GM18505 (cell line): ENCODE data around the gene KAT8.
"Not testable (repeated sequence)": the region's sequence is repeated elsewhere in the genome, so short reads cannot be mapped to it uniquely, and the experiment has no call there.

Source experiments
- ATAC-seq: cut with Tn5 transposase; IDR thresholded peaks from one replicate; pipeline ENCODE4 v1.9.1; 2021; ENCODE audit not compliant: unreplicated experiment
- POLR2A ChIP-seq: IDR thresholded peaks from 4 replicates; pipeline ENCODE4 v1.6.1; 2011; ENCODE audit warnings: borderline replicate concordance; ENCODE audit not compliant: insufficient read depth, insufficient read length; ENCODE audit errors: extremely low read depth

The KAT8 gene

DNA sequence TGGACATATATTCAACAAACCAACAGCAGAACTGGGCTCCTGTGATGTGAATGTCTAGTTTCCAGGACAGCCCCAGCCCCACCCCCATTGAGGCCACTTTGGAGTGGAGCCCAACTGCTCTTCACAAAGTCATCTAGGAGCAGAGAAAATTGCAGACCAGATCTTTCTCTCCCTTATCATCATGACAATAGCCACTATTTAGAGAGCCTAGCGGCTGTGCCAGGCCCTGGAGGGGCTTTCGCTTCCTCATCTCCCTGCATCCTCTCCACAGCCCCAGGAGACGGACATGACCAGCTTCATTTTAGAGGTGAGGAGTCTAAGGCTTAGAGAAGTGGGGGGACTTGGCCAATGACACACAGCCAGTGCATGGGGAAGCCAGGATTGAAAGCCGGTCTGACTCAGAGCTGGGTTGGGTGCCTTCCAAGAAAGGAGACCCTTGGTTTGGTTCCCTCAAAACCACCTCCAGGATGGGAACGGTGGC, 16.7 kb downstream of the KAT8 start:
- no peak for ATAC-seq
- TF ChIP-seq POLR2A: no peak

DNA sequence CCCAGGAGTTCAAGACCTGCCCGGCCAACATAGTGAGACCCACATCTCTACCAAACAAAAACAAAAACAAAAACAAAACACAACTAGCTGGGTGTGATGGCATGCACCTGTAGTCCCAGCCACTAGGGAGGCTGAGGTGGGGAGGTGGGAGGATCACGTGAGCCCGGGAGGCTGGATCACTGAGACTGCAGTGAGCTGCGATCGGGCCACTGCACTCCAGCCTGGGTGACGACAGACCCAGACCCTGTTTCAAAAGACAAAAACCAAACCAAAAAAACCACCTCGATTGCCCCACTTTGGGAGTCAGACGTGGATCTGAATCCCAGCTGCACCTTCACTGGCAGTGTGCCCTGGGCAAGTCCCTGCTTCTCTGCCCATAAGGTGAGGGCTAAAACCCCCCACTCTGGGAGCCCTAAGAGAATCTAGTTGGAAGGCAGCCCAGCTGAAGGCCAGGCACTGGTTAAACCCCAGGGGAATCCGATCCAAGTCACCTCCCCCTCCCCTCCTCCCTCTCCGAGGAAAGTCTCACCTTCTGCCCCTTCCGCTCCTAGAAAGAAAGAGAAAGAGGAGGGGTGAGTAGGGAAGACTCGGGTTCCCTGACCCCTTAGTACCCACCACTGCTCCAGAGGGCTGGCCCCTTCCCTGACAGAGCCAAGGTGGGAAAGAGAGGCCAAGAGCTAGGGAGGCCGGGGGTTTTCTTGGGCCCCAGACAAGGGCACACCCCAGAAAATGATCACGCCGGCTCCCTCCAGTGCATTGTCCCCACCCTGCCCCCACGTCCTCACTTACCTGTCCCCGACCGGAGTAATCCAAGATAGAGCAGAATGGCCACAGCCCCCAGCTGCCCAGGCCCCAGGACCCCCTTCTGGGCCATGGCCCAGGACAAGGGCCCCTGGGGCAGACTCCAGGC, 17.4 kb downstream of the KAT8 start:
- TF ChIP-seq POLR2A: no peak
- no peak for ATAC-seq

GRCh38 chr16:31135535-31136286, 18.2 kb downstream of the KAT8 start, which contains the start of gene PRSS8:
PRSS8 (minus strand) TSS chr16:31135727; CDS start chr16:31135498, 229 bp downstream.
- TF ChIP-seq POLR2A: no peak
- no peak for ATAC-seq

- no peak for TF ChIP-seq POLR2A
- ATAC-seq: no peak
Measured at GRCh38 chr16:31136287-31136662, 18.8 kb downstream of the KAT8 start.

DNA sequence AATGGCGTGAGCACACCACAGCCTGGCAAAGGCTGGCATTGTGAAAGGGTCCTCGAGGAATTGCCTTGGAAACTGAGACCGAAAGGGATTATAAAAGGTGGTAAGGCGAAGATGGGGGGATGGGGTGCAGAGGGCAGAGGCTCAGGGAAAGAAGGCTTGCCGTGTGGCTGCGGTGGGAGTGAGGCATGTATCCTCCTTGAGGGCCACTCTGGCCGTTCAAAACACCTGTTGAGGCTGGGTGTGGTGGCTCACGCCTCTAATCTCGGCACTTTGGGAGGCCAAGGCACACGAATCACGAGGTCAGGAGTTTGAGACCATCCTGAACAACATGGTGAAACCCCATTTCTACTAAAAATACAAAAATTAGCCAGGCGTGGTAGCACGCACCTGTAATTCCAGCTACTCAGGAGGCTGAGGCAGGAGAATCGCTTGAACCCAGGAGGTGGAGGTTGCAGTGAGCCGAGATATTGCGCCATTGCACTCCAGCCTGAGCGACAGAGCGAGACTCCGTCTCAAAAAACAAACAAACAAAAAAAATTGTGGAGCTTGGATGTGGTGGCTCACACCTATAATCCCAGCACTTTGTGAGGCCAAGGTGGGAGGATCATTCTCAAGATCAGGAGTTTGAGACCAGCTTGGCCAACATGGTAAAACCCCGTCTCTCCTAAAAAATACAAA, 19.5 kb downstream of the KAT8 start:
- ATAC-seq: not testable (repeated sequence)

- TF ChIP-seq POLR2A: no peak
- ATAC-seq: no peak
Measured at GRCh38 chr16:31138621-31139578, 21.4 kb downstream of the KAT8 start.

DNA sequence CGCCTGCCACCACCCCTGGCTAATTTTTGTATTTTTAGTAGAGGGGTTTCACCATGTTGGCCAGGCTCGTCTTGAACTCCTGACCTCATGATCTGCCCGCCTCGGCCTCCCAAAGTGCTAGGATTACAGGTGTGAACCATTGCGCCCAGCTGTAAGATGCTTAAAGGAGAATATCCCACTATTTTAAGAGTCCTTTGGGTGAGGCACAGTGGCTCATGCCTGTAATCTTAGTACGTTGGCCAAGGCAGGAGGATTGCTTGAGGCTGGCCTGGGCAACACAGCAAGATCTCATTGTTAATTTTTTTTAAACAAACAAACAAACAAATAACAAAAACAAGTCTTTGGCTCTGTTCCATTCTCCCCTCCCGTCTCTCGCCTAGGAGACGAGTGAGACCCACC, 23.6 kb downstream of the KAT8 start:
- not testable (repeated sequence) for ATAC-seq

GRCh38 chr16:31141489-31142108, 24.1 kb downstream of the KAT8 start:
- no peak for TF ChIP-seq POLR2A
- no peak for ATAC-seq

GRCh38 chr16:31142109-31143010, 24.9 kb downstream of the KAT8 start:
- peak; percentile 29 for TF ChIP-seq POLR2A
- ATAC-seq: peak; percentile 86

DNA sequence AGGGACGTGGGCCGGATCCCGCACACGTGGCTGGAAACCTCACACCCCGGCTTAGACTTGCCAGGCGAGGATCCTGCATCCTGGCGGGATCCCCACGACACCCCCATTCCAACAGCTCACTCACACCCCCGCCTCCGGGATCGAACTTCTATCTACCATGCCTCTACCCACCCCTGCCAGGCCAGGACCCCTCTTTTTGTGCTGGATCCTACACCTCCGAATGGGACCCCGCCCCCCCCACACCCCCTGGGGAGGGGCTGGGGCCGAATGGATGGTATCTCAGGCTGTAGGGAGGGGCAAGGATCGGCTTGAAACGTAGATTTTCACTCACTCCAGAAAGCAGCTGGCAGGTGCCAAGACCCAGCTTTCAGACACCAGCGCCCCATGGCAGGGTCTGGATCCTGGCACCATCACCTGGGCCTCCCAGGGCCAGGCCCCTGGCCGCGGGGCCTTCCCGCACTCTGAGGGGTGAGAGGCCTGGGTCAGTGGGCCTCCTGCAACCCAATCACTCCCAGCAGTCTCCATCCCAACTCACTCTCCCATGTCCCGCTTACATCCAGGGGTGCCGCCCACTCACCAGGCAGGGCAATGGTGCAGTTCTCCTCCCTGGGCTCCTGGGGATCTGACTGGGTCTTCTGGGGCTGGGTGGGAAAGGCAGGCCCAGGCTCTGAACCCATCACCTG, 25.7 kb downstream of the KAT8 start:
- no peak for TF ChIP-seq POLR2A
- ATAC-seq: no peak

GRCh38 chr16:31143694-31144148, 26.3 kb downstream of the KAT8 start:
- no peak for ATAC-seq
- no peak for TF ChIP-seq POLR2A

- not testable (repeated sequence) for ATAC-seq
Measured at GRCh38 chr16:31144418-31144817, 27.0 kb downstream of the KAT8 start.
